ENCODE results near the gene PLXDC2.

GRCh38 chr10:19952224-19953010 lies 136.2 kb downstream of the PLXDC2 start:
- TF ChIP-seq, protein P1, sequence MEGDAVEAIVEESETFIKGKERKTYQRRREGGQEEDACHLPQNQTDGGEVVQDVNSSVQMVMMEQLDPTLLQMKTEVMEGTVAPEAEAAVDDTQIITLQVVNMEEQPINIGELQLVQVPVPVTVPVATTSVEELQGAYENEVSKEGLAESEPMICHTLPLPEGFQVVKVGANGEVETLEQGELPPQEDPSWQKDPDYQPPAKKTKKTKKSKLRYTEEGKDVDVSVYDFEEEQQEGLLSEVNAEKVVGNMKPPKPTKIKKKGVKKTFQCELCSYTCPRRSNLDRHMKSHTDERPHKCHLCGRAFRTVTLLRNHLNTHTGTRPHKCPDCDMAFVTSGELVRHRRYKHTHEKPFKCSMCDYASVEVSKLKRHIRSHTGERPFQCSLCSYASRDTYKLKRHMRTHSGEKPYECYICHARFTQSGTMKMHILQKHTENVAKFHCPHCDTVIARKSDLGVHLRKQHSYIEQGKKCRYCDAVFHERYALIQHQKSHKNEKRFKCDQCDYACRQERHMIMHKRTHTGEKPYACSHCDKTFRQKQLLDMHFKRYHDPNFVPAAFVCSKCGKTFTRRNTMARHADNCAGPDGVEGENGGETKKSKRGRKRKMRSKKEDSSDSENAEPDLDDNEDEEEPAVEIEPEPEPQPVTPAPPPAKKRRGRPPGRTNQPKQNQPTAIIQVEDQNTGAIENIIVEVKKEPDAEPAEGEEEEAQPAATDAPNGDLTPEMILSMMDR (conservative IDR thresholded peaks at IDR 0.05 in 1 of 2, IDR thresholded peaks at IDR 0.05 in 1 of 2; ENCODE audit: extremely low read depth in 1 of 2, insufficient read depth in 1 of 2, low read depth in 1 of 2, low read length in 2 of 2): no peak
- no peak for TF ChIP-seq EZH2 (IDR thresholded peaks at IDR 0.05; ENCODE audit: borderline replicate concordance, low read length)

All from mammary epithelial cell (primary cell).